GM20431 (cell line): ENCODE measurements around the gene NEDD4L.
"Not testable (repeated sequence)": the region's sequence is repeated elsewhere in the genome, so short reads cannot be mapped to it uniquely, and the experiment has no call there.

Source experiments
- in situ Hi-C: fragments of 300-500 bp; cut with MseI, MboI; formaldehyde crosslinking; loops from one replicate; pipeline ENCODE4 v1.15.0; 2020; ENCODE audit warnings: low sequenced_read_pairs; ENCODE audit not compliant: unreplicated experiment

NEDD4L gene

DNA sequence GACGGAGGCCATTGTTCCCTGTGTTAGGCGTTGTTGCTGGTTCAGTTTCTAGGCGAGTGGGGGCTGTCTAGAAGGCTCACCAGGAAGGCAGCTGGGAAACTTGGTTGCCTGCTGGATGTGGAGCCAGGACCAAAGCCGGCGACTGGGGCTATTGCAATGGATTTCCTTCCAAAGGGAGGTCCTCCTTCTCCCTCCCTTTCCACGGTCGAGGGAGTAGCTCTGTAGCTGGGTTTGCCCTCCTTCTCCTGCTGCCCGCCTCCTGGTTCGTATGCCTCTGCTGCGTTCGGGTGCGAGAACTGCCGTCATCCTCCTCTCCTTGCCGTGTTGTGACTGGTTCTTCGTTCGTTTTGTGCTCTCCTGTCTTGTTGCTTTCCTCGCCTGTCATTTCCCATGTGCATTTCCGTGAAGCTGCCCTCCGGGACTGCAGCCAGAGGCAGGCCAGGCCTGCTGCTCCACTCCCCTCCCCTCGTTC lies 203.4 kb downstream of the NEDD4L start:
- in situ Hi-C loops, result no loop called here

DNA sequence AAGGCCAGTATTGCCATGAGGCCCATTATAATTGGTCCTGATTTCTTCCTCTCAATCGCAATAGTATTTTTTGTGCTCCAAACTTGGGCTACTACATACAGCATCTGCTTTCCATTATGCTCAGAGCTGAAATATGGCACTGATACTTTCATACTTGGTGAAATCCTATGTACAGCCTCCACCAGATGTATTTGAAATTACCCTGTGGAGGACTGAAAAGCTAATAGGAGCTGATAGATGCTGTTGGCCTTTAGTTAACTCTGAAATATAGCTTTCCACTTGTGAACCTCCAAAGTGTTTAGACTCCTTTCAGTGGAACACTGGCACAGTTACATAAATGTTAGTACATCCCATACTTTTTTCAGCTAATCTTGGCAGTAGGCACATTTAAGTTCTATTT lies 205.7 kb downstream of the NEDD4L start:
- in situ Hi-C loops, result no loop called here

DNA sequence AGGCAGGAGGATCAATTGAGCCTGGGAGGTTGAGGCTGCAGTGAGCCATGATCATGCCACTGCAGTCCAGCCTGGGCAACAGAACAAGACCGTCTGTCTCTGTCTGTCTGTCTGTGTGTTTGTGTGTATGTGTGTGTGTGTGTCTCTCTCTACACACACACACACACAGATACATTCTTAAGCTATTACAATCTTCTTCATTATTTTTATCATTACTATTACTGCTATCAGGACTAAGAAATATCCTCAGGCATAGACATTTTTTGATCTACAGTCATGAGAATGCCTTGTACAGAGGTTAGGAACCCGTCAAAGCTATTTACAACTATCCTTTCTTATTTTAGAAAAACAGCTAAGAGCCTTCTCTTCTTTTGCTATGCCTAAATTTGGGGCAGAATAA lies 207.4 kb downstream of the NEDD4L start:
- in situ Hi-C loops, result no loop called here

DNA sequence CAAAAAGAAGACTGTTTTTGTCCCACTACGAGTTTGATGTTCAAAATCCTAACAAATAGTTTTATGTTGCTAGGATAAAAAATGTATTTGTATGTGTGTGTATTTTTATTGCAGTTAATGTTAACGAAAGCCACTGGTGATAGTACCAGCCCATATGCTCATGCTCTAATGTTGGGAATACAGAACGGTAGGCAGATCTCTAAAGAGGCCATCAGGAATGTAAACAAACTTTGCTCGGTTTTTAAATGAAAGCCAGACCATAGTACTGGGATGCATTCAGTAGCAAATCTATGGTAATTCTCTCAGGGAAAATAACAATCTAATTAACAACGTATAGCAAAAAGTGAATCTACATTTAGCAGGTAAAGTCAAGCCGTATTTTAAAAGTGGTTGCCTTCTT lies 208.1 kb downstream of the NEDD4L start:
- in situ Hi-C loops, result no loop called here

DNA sequence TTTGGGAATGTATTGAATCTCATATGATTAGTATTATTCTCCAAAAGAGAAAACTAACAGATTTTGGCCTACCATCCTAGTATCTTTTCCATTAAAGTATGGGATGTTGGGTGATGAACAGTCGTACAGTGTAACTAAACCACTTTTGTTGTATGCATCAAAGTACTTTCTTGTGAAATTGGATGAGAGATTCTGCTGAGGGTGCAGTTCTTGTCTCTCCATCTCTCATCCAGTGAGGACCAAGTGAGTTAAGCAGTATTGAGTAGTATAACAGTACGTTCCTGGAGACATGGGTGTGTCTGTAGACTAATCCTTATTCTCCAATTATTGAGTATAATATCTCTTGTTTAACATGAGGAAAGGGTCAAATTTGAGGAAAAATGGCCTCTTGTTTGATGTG lies 209.3 kb downstream of the NEDD4L start:
- in situ Hi-C loops, result no loop called here

DNA sequence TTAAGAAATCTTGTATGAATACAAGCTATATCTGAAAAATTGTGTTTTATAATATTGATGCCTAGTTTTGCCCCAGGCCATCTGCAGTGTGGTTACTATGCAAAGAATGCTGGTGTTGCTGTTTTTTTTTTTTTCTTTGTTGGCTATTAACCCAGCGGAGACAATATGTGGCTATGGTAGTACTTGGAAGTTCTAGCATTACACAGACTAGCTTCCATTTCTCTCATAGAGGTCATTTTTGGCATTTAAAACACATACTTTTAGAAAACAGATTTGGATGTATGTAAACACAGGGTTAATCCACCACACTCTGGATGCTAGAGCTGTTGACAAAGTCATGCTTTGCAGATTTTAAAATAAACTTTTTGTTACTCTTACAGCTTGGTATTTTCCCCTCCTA lies 209.8 kb downstream of the NEDD4L start:
- in situ Hi-C loops, result no loop called here

DNA sequence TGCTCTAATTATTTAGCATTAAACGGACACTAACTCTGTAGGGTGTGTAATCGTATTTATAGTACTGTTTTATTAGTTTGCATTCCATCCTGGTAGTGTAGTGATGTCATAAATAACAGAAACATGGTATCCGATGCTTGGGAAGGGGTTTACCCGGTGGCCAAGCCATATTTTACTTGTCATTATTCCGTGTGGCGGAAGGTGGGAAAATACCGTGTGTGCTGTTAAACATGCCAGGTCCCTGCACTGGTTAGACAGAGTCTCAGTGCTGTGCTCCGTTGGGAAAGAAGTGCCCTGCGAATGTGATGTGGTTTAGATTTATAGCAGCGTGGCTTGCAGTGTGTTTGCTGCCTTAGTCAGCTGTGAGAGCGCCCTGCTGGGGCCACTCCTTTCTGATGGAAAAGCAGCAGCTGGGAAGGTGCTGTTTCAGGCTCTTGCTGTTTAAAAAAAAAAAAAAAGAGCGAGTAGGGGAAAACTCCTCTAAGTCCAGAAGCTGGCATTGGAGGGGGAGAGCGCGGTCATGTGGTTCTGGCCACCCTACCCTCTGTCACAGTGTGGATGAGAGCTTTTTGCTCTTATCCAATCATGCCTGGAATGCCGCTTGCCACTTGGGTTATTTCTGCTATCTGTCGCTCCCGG lies 211.0 kb downstream of the NEDD4L start:
- in situ Hi-C loops, result no loop called here

DNA sequence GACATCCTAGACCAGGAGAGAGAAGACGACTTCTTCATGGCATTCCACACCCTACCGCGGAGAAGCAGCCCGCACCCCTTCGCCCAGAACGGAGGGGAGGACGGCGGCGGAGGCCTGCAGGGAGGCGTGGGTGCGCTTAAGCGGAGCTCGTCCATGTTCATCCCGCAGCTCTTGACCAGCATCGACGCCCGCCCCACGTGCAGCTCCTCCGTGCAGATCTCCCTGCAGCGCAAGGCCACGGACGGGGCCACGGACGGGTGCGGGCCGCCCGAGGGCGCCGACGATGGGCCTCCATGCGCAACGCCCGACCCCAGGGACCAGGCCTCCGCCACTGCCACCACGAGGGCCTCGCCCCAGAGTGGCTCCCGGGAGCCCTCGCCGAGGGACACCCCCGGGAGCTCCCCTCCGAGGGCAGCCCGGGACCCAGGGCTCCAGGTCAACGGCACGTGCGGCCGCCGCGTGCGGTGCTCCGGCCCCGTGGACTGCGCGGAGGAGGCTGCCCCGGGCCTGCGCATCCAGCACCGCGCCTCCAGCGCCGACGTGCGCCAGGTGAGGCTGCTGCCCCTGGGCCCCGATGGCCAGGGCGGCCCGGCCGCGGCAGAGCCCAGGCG lies 211.8 kb downstream of the NEDD4L start:
- in situ Hi-C loops, result no loop called here

DNA sequence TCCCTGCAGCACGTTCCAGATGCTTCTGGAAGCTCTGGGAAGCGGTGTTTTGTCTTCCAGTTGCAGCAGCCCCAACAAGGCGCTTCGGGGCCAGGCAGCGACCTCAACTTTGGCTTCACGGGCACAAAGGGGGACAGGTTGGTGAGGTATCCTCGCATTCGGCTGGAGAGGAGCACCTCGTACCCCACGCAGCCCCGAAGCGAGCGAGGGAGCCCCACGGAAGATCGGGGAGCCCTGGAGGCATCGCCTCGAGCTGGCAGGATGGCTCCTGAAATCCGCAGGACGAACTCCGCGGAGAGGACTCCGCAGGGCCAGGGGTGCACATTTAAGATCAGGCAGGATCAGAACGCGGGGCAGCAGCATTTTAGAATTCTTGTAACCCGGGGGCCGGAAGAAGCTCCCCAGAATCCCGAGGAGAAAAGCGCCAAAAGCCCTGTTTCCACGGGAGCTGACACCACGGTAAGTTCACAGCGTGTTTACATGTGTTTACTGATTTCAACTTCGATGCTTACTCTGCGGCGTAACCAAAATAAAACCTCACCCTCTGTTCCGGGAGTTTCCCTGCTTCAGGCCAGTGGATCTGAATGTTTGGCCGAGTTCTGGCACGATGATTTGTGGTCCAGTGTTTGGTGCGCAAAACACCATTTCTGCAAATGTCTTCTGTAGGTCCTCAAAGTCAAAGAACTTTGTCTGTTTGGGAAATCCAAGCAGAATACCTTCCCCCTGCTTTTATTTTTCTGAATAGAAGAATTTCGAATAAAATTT lies 212.5 kb downstream of the NEDD4L start:
- in situ Hi-C loops, result no loop called here

DNA sequence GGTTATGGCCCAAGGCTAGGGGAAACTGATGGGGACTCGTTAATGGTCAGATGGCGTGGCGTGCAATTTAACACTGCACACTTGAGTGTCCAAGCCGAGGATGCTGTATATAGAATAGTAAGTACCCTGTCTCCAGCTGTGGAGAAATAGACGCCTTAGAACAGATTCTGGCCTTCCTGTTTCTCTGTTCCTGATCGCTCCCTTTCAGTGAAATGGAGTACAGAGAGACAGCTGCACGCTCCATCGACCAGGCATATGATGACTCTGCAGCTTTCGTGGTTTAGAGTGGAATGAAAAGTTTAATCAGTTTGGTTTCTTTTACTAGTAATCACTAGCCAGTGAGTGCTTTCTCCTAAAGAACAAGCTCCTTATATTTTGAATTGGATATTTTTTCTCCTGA lies 213.4 kb downstream of the NEDD4L start:
- in situ Hi-C loops, result no loop called here

DNA sequence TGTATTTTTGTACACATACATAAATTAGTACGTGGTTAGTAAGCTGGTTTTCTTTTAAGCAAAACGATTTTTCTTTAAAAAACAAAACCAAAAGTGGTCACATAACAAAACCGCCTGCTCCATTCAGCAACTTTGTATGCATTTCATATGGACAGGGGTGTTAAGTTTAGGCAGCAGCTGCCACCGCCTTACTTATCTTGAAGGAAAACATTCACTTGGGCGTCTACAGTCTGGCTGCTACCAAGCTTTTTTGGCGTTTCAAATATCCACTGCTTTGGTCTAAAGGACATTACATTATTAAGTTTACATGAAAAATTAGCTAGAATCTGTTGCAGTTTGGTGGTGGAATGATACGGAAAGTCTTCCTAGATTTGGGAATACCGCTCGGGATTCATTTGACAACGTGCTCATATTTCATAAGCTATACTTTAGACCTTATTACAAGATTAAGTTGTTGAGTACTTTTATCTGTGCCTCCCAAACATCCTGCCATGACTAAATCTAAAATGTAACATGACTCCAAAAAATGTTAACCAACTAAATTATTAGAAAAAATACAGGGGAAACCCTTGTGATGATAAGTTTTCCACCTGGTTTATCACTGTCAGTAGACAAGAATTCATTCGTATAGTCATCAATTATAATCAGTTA lies 214.8 kb downstream of the NEDD4L start:
- in situ Hi-C loops, result no loop called here

DNA sequence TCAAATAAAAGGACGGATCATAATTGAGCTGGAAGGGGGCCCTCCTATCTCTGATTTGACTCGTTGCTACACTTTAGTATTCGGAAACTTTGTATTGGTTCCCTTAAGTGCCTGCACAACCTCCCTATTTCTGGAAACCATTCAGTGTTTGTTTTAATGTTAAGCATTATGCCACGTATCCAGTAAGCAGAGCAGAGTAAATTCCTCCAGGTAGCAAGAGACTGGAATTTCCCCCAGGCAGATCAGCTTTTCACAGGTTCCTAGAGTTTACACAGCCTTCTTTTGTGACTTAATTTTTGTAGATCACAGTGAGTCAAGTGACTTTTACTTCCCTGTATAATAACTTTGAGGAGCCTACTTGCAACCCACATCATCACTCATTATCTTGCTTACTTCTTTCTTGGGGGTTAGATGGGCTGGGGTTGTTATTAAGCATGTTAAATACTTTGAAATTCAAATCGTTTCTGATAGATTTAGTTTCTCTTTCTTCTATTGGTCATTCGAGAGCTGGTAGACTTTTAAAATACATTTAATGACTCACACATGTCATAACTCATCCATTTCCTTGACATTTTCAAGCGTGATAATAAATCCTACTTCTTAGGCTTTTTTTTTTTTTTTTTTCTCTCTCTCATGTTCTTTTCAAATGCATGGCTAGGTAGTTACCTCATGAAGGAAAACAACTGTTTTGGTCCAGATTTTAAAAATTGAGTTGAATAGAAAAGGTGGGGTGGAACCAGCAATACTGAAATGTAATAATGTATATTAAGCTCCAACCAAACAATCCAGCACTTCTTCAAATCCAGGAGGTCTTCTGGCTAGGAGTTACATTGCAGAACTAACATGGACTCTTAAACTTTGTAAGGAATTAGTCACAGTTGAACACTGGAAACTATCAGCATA lies 219.3 kb downstream of the NEDD4L start:
- in situ Hi-C loops, result no loop called here

DNA sequence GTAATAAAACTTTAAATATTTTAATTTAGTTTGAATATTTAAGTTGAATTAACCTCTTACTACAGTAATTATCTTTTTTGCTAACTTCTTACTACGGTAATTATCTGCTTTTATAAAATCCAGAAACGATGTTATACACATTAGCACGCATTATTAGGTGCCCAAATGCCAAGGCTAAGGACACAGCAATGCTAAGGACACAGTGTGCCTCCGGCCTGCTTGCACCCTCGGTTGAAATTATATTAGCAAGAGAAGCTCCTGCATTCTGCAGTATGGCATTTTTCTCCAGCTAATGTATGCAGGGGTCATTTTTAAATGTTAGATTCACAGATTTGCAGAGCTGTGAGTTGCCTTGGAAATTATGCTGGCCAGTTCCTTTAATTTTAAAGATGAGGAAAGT lies 220.0 kb downstream of the NEDD4L start:
- in situ Hi-C loops, result no loop called here

DNA sequence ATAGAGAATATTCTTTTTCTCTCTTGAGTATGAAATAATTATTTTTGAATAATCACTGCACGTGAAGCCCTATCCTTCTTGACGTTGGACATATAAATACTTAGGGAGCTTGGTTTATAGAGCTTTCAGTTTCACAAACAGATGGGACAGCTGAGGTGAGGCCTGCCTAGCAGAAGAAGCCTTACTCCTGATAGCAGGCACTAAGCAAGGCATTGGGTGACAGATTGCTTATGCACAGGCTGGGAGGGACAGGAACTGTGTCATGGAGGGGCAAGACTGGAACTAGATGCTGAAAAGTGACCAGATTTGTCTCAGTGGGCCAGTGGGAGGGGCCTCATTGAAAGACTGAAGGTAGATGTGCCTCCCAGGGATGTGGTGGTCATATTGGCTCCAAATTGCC lies 220.8 kb downstream of the NEDD4L start:
- in situ Hi-C loops, result no loop called here

DNA sequence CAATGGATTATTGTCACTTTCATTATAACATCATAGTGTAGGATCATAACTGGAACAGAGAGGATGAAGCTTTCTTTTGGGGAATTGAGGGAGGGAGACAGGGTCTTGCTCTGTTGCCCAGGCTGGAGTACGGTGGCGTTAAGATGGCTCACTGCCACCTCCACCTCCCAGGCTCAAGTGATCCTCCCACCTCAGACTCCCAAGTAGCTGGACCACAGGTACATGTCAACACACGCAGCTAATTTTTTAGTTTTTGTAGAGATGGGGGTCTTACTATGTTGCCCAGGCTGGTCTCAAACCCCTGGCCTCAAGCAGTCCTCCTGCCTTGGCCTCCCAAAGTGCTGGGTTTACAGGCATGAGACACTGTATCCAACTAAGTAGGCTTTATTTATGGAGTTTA lies 221.5 kb downstream of the NEDD4L start:
- in situ Hi-C loops, result not testable (repeated sequence)

DNA sequence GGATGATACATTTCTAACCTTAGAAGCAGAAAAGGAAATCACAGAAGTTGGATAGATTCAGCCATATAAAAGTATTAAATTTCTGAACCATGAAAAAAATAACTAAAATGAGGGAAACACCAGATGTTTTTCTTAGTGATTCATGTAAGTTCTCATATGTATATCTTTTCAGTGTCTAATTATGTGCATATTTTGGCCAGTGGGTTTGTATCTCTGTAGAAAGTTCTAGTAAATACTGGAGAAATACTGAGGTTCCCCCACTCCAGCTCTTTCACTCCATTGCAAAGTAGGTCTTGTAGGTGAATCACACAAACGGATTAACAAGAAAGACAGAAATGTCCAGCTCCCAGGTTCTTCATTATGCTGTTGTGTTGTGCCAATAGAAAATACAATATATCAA lies 222.3 kb downstream of the NEDD4L start:
- in situ Hi-C loops, result no loop called here

DNA sequence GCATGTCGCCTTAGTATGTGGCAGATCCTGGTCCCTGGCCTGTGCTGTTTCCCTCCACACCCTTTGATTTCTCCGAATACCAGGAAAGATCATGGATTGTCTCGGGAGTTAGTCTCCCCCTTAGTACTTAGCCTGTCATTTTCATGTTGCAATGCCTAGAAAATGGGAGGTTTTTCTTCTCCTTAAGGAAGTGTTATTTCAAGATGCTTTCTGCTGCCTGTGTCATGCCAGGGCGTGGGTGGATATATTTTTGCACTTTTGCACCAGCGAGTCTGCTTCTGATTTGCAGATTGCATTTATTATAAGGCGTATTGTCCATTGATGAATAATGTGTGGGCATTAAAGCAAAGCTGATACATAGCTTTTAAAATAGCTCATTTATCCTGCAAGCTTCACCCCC lies 223.5 kb downstream of the NEDD4L start:
- in situ Hi-C loops, result no loop called here

DNA sequence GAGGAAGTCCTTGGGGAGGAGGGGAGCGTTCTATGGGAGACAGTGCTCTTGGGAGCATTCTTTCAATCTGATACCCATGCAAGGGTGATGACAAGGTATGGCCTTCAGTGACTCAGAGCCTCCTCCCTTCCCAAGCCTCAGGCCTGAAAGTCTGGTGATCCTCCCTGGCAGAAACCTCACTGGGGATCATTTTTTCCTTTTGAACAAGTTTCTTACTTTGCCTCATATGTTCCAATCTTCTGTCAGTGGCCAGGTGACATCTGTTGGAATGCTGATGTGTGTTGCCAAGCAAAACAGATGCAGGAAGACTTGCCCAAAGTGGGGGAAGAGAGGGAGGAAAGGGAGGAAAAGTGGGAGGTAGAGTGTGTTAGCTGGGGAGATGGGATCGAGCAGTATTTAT lies 224.8 kb downstream of the NEDD4L start:
- in situ Hi-C loops, result no loop called here

DNA sequence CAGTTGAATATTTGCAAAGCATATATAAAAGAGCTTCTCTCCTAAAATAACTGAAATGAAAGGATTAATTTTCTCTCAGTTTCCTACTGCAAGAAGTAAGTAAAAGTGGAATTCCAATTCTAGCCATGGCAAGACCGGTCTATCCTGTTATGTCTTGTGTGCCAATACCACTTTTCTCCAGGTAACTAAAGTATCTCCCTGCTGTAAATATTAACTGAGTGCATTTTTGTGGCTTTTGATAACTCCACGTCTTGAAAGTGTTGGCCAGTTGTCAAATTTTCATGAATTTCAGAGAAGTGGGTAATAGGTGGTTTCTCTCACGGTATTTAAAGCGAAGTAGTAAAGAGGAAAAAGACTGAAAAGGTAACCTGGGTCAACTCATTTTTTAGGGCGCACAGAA lies 225.9 kb downstream of the NEDD4L start:
- in situ Hi-C loops, result no loop called here

DNA sequence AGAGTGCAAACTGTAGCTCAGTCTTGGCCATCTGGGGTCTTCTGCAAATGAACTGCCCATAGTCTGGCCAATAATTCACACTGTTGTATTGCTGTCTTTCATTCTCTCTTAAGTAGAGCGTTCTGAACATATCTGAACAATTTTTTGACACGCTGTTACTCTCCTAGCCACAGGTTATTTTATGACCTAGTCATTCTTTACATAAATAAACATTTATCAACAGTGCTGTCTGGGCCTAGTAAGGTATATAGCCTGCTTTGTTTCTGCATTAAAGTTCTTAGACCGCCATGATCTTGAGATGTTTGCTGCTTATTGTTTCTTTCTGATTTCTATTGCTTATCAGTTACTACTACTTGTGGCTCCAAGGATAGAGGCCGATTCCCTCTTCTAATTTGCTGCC lies 226.4 kb downstream of the NEDD4L start:
- in situ Hi-C loops, result no loop called here
